ENCODE measurements around the gene TOB1. TPM values are rescaled to one million over a fixed set of nuclear protein-coding genes. Genes with fewer than 3 reads are reported as not detected.

The TOB1 gene
- polyA plus RNA-seq, 1 of the 3 experiments (the other 2 are of a cell fraction) = 19.3 TPM

GRCh38 chr17:50832267-50832863 lies 33.8 kb downstream of the TOB1 start:
- ChIA-PET POLR2A (no interaction called here), CTCF (interaction anchor here (0.6 to 8.1 kb wide), 6 partner anchors 10 to 350 kb away, joined by 4 to 100 read pairs (median 20); no protein-coding TSS in a partner anchor)
- no peaks in the 10 kb centered on the region for H3K9me3 ChIP-seq
- TF ChIP-seq SMC3 (IDR thresholded peaks at IDR 0.05; ENCODE audit: low read depth, low read length) (no peak), EP300 (IDR thresholded peaks at IDR 0.05; ENCODE audit: borderline replicate concordance in 1 of 2, low read depth in 1 of 2, low read length in 1 of 2) (no peak), POLR2AphosphoS5 (IDR thresholded peaks at IDR 0.05; ENCODE audit: low read depth, low read length) (no peak)
- TF ChIP-seq, protein P1, sequence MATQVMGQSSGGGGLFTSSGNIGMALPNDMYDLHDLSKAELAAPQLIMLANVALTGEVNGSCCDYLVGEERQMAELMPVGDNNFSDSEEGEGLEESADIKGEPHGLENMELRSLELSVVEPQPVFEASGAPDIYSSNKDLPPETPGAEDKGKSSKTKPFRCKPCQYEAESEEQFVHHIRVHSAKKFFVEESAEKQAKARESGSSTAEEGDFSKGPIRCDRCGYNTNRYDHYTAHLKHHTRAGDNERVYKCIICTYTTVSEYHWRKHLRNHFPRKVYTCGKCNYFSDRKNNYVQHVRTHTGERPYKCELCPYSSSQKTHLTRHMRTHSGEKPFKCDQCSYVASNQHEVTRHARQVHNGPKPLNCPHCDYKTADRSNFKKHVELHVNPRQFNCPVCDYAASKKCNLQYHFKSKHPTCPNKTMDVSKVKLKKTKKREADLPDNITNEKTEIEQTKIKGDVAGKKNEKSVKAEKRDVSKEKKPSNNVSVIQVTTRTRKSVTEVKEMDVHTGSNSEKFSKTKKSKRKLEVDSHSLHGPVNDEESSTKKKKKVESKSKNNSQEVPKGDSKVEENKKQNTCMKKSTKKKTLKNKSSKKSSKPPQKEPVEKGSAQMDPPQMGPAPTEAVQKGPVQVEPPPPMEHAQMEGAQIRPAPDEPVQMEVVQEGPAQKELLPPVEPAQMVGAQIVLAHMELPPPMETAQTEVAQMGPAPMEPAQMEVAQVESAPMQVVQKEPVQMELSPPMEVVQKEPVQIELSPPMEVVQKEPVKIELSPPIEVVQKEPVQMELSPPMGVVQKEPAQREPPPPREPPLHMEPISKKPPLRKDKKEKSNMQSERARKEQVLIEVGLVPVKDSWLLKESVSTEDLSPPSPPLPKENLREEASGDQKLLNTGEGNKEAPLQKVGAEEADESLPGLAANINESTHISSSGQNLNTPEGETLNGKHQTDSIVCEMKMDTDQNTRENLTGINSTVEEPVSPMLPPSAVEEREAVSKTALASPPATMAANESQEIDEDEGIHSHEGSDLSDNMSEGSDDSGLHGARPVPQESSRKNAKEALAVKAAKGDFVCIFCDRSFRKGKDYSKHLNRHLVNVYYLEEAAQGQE (IDR thresholded peaks at IDR 0.05; ENCODE audit: low read depth, low read length) = no peak
- no peaks in the 10 kb centered on the region for H4K20me1 ChIP-seq (ENCODE audit: insufficient read depth)
- H3K9ac ChIP-seq = no peak overlapping the region
- no peak overlapping the region for H3K4me3 ChIP-seq (ENCODE audit: low read depth in 2 of 2, low read length in 1 of 2)
- no peak overlapping the region for H3K27ac ChIP-seq (ENCODE audit: low read depth in 2 of 2, low read length in 1 of 2)
- 78% methylated on average over 12 of the region's 12 CpGs for WGBS (ENCODE audit: low lambda C conversion rate)
- no peak overlapping the region for H3K4me2 ChIP-seq
- H3K9me2 ChIP-seq = no peaks in the 10 kb centered on the region
- H3K4me1 ChIP-seq (ENCODE audit: control insufficient read depth in 1 of 2, insufficient read depth in 2 of 2, low read depth in 1 of 2, low read length in 1 of 2) = peaks cover 0 to 9% of the 10 kb centered on the region in 2 experiments; a peak in 1 of 4 replicates
- DNase-seq = no peak
- H3K79me2 ChIP-seq (ENCODE audit: insufficient read depth) = no peaks in the 10 kb centered on the region
- H2AFZ ChIP-seq (ENCODE audit: low read depth) = no peak overlapping the region
- H3K36me3 ChIP-seq (replicated peaks in 1 of 2; ENCODE audit: control insufficient read depth in 1 of 2, insufficient read depth in 2 of 2, low read length in 1 of 2) = no peaks in the 10 kb centered on the region
- peaks cover 9% of the 10 kb centered on the region; the same call in 1 of the 2 replicates for H3K27me3 ChIP-seq (ENCODE audit: insufficient read depth)
- no peaks in the 10 kb centered on the region for H3F3A ChIP-seq (replicated peaks; ENCODE audit: insufficient read depth)

DNA sequence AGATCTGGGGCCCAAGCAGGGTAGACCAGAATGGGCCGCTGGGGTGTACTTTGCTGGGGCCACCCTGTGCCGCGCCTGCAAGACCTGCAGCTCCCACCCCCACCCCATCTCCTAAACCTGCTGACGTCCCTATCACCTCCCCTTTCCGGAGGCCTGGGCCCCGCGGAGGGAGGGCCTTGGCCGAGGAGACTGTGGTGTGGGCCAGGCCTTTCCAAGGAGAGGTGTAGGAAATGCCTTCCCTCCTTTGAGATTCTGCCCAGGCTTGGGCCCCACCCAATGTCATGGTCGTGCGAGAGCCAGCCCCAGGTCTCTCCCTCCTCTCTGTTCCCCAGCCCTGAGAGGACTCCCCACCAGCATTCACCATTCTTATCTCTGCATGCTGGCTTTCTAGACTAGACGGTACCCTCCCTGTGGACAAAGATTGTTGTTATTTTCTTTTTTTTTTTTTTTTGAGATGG lies 34.7 kb downstream of the TOB1 start:
- Histone ChIP-seq H3K27me3 (ENCODE audit: insufficient read depth) (peaks cover 12% of the 10 kb centered on the region; the same call in 1 of the 2 replicates), H3K79me2 (ENCODE audit: insufficient read depth) (no peaks in the 10 kb centered on the region), H3K9me2 (no peaks in the 10 kb centered on the region), H4K20me1 (ENCODE audit: insufficient read depth) (no peaks in the 10 kb centered on the region), H3F3A (replicated peaks; ENCODE audit: insufficient read depth) (no peaks in the 10 kb centered on the region), H3K36me3 (replicated peaks in 1 of 2; ENCODE audit: control insufficient read depth in 1 of 2, insufficient read depth in 2 of 2, low read length in 1 of 2) (no peaks in the 10 kb centered on the region), H3K4me2 (no peak overlapping the region), H3K27ac (ENCODE audit: low read depth in 2 of 2, low read length in 1 of 2) (no peak overlapping the region), H3K9ac (no peak overlapping the region), H3K4me1 (ENCODE audit: control insufficient read depth in 1 of 2, insufficient read depth in 2 of 2, low read depth in 1 of 2, low read length in 1 of 2) (peaks cover 0 to 7% of the 10 kb centered on the region in 2 experiments; a peak in 1 of 4 replicates), H3K9me3 (no peaks in the 10 kb centered on the region), H2AFZ (ENCODE audit: low read depth) (no peak overlapping the region), H3K4me3 (ENCODE audit: low read depth in 2 of 2, low read length in 1 of 2) (no peak overlapping the region)
- DNase-seq = no peak
- ChIA-PET POLR2A (no interaction called here), CTCF (interaction anchor here (1.5 to 8.1 kb wide), 5 partner anchors 10 to 47 kb away, joined by 3 to 100 read pairs (median 13); no protein-coding TSS in a partner anchor)
- WGBS (ENCODE audit: low lambda C conversion rate) = 92% methylated on average over 10 of the region's 11 CpGs
- no peak for TF ChIP-seq EP300 (IDR thresholded peaks at IDR 0.05; ENCODE audit: borderline replicate concordance in 1 of 2, low read depth in 1 of 2, low read length in 1 of 2)
- TF ChIP-seq SMC3 (IDR thresholded peaks at IDR 0.05; ENCODE audit: low read depth, low read length) = no peak
- no peak for TF ChIP-seq EZH2phosphoT487 (IDR thresholded peaks at IDR 0.05; ENCODE audit: borderline replicate concordance, low read depth)
- TF ChIP-seq YY1 (IDR thresholded peaks at IDR 0.05; ENCODE audit: low read depth) = no peak
- no peak for TF ChIP-seq SIN3A (IDR thresholded peaks at IDR 0.05; ENCODE audit: borderline replicate concordance, low read depth, low read length)
- TF ChIP-seq RCOR1 (IDR thresholded peaks at IDR 0.05; ENCODE audit: low read length) = no peak
- no peak for TF ChIP-seq FOXJ3 (CRISPR knock-in tag; IDR thresholded peaks at IDR 0.05)
- TF ChIP-seq MEF2A (IDR thresholded peaks at IDR 0.05; ENCODE audit: borderline replicate concordance, low read depth) = no peak
- TF ChIP-seq GATA2 (CRISPR knock-in tag; IDR thresholded peaks at IDR 0.05) = no peak
- no peak for TF ChIP-seq NRF1 (IDR thresholded peaks at IDR 0.05; ENCODE audit: low read depth, low read length)
- no peak for TF ChIP-seq MXI1 (IDR thresholded peaks at IDR 0.05; ENCODE audit: low read depth, low read length)
- no peak for TF ChIP-seq FOSL2 (IDR thresholded peaks at IDR 0.05; ENCODE audit: borderline replicate concordance, low read depth)
- TF ChIP-seq TCF12 (IDR thresholded peaks at IDR 0.05) = no peak
